HG03457 (cell line): Measurements from ENCODE around the gene ARHGAP19.

Experiments used
- ATAC-seq: cut with Tn5 transposase; IDR thresholded peaks from one replicate; pipeline ENCODE4 v1.9.1; 2021; ENCODE audit warnings: moderate number of reproducible peaks; ENCODE audit not compliant: unreplicated experiment

The ARHGAP19 gene

GRCh38 chr10:97197030-97197500, 95.4 kb downstream of the ARHGAP19 start:
- ATAC-seq = no peak

- ATAC-seq = no peak
Measured at GRCh38 chr10:97196223-97197029, 96.0 kb downstream of the ARHGAP19 start.

- ATAC-seq = no peak
Measured at GRCh38 chr10:97195706-97196222, 96.7 kb downstream of the ARHGAP19 start.

- no peak for ATAC-seq
Measured at GRCh38 chr10:97192952-97193435, 99.4 kb downstream of the ARHGAP19 start.

GRCh38 chr10:97190450-97190849, 102.0 kb downstream of the ARHGAP19 start:
- no peak for ATAC-seq

- no peak for ATAC-seq
Measured at GRCh38 chr10:97188261-97188711, 104.2 kb downstream of the ARHGAP19 start.

- ATAC-seq = no peak
Measured at GRCh38 chr10:97186911-97187310, 105.5 kb downstream of the ARHGAP19 start.

- ATAC-seq = no peak
Measured at GRCh38 chr10:97185326-97186058, 106.9 kb downstream of the ARHGAP19 start, which contains the start of gene SLIT1. Gene SLIT1, minus strand, starts transcription at chr10:97185959. Its CDS starts 285 bp downstream, at chr10:97185674.

- ATAC-seq = no peak
Measured at GRCh38 chr10:97184971-97185325, 107.5 kb downstream of the ARHGAP19 start.

- no peak for ATAC-seq
Measured at GRCh38 chr10:97183314-97183713, 109.1 kb downstream of the ARHGAP19 start.

- no peak for ATAC-seq
Measured at GRCh38 chr10:97182288-97182990, 110.0 kb downstream of the ARHGAP19 start.

GRCh38 chr10:97180986-97181385, 111.5 kb downstream of the ARHGAP19 start:
- ATAC-seq = no peak

- no peak for ATAC-seq
Measured at GRCh38 chr10:97180363-97180755, 112.1 kb downstream of the ARHGAP19 start.

GRCh38 chr10:97179731-97180362, 112.6 kb downstream of the ARHGAP19 start:
- no peak for ATAC-seq

GRCh38 chr10:97179311-97179710, 113.1 kb downstream of the ARHGAP19 start:
- no peak for ATAC-seq

- no peak for ATAC-seq
Measured at GRCh38 chr10:97178074-97178473, 114.4 kb downstream of the ARHGAP19 start.

GRCh38 chr10:97176226-97176625, 116.2 kb downstream of the ARHGAP19 start:
- ATAC-seq = no peak

- ATAC-seq = no peak
Measured at GRCh38 chr10:97175586-97175985, 116.9 kb downstream of the ARHGAP19 start.

GRCh38 chr10:97174941-97175340, 117.5 kb downstream of the ARHGAP19 start:
- no peak for ATAC-seq

- ATAC-seq = no peak
Measured at GRCh38 chr10:97174276-97174775, 118.1 kb downstream of the ARHGAP19 start.
